HEK293T (cell line): ENCODE results near the gene S100A3.
"Not testable (repeated sequence)": the region's sequence is repeated elsewhere in the genome, so short reads cannot be mapped to it uniquely, and the experiment has no call there.

Experiments
- CTCF ChIA-PET: fragments of 350-600 bp; formaldehyde crosslinking; extraction: SDS; loops from one replicate; lab custom pipeline; 2021; ENCODE audit warnings: antibody characterized with exemption, inconsistent platforms; lab: Yijun Ruan, JAX
- POLR2A ChIA-PET: fragments of 350-600 bp; formaldehyde crosslinking; extraction: SDS; loops from one replicate; lab custom pipeline; 2020; ENCODE audit warnings: antibody characterized with exemption, inconsistent platforms; lab: Yijun Ruan, JAX
- DNase-seq: peaks from one replicate; pipeline ENCODE4 v3.0.0; 2012; ENCODE audit warnings: mixed read lengths; ENCODE audit errors: extremely low spot score
- ARNT ChIP-seq: fragments of 450-650 bp; IDR thresholded peaks from 2 replicates; pipeline ENCODE4 v1.6.1; 2017; ENCODE audit warnings: mild to moderate bottlenecking
- BHLHE40 ChIP-seq: fragments of 450-650 bp; IDR thresholded peaks from 2 replicates; pipeline ENCODE4 v1.6.1; 2016; ENCODE audit warnings: mild to moderate bottlenecking, moderate library complexity, borderline replicate concordance
- CTBP1 ChIP-seq: fragments of 450-650 bp; IDR thresholded peaks from 2 replicates; pipeline ENCODE4 v1.6.1; 2016; ENCODE audit warnings: borderline replicate concordance
- ELF4 ChIP-seq: fragments of 450-650 bp; IDR thresholded peaks from 2 replicates; pipeline ENCODE4 v1.6.1; 2017; ENCODE audit warnings: antibody characterized with exemption
- FOXA1 ChIP-seq: fragments of 450-650 bp; IDR thresholded peaks from 2 replicates; pipeline ENCODE4 v1.6.1; 2016; ENCODE audit warnings: mild to moderate bottlenecking
- FOXK2 ChIP-seq: fragments of 450-650 bp; IDR thresholded peaks from 2 replicates; pipeline ENCODE4 v1.6.1; 2016; ENCODE audit warnings: mild to moderate bottlenecking
- FOXM1 ChIP-seq: fragments of 450-650 bp; IDR thresholded peaks from 2 replicates; pipeline ENCODE4 v1.6.1; 2017; ENCODE audit warnings: mild to moderate bottlenecking, borderline replicate concordance
- HDGF ChIP-seq: fragments of 450-650 bp; IDR thresholded peaks from 2 replicates; pipeline ENCODE4 v1.6.1; 2017; ENCODE audit warnings: antibody characterized with exemption, borderline replicate concordance
- L3MBTL2 ChIP-seq: fragments of 450-650 bp; conservative IDR thresholded peaks from 2 replicates; pipeline ENCODE4 v1.6.1; 2016; ENCODE audit warnings: mild to moderate bottlenecking
- LEF1 ChIP-seq: fragments of 450-650 bp; IDR thresholded peaks from 2 replicates; pipeline ENCODE4 v1.6.1; 2017; ENCODE audit warnings: mild to moderate bottlenecking, borderline replicate concordance
- NFRKB ChIP-seq: fragments of 450-650 bp; IDR thresholded peaks from 2 replicates; pipeline ENCODE4 v1.6.1; 2016; ENCODE audit warnings: mild to moderate bottlenecking, moderate library complexity
- SP1 ChIP-seq: fragments of 450-650 bp; IDR thresholded peaks from 2 replicates; pipeline ENCODE4 v1.6.1; 2017
- SUZ12 ChIP-seq: fragments of 450-650 bp; IDR thresholded peaks from 2 replicates; pipeline ENCODE4 v1.6.1; 2016; ENCODE audit warnings: mild to moderate bottlenecking
- TARDBP ChIP-seq: fragments of 450-650 bp; IDR thresholded peaks from 2 replicates; pipeline ENCODE4 v1.6.1; 2016
- ZNF384 ChIP-seq: fragments of 450-650 bp; IDR thresholded peaks from 2 replicates; pipeline ENCODE4 v1.6.1; 2016
- TF ChIP-seq, protein P1 (sequence below): fragments of 450-650 bp; IDR thresholded peaks from 2 replicates; pipeline ENCODE4 v1.6.1; 2016

The S100A3 gene

DNA sequence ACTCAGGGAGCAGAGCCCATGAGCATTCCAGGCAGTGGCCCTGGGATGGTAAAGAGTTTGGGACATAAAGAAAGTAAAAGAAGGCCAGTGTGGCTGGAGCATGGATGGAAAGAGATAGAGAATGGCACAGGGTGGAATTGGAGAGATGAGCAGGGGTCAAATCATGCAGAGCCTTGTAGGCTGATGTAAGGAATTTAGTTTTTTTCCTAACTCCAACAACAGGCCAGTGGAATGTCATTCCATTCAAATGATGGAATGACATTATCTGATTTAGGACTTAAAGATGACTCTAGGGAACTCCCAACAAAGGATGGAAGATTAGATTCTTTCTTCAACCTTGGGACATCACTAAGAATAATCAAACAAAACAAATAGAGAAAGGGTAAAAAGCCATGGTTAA is 29.4 kb upstream of the S100A3 start:
- CTCF ChIA-PET = interaction anchor here (1.8 to 2.7 kb wide), 2 partner anchors 10 to 46 kb away, joined by 8 to 11 read pairs; no protein-coding TSS in a partner anchor
- DNase-seq = no peak
- POLR2A ChIA-PET = interaction anchor here (0.9 to 3.9 kb wide), 3 partner anchors 34 to 56 kb away, joined by 3 to 20 read pairs (median 15); partner anchors contain the start of genes CHTOP and S100A13
- TF ChIP-seq ZNF384 = no peak
- no peak for TF ChIP-seq FOXM1
- TF ChIP-seq SUZ12 = no peak

DNA sequence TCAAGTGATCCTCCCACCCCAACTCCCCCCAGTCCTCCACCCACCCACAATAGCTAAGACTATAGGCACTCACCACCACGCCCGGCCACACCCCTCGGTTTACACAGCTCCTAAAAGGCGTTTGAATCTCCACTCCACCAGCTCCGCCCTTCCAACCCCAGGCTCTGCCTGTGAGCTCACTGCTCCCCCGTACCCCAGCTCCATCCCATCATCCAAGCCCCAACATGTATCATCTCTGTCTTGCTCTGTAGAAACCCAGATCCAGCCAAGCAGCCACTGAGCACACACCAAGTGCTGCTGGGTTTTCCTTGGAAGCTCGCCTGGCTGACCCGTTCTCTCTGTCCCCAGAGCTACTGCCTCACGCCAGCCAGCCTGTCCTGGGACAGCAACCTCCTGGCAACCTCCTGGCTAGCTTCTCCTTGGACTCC is 28.6 kb upstream of the S100A3 start:
- no peak for DNase-seq
- ChIA-PET CTCF (interaction anchor here (0.7 to 2.7 kb wide), 5 partner anchors 9 to 67 kb away, joined by 8 to 12 read pairs (median 9); partner anchors contain the start of gene S100A13), POLR2A (interaction anchor here (0.9 to 3.9 kb wide), 7 partner anchors 8 to 413 kb away, joined by 3 to 20 read pairs (median 3); partner anchors contain the start of genes CHTOP, RPS27 and S100A13)
- TF ChIP-seq SUZ12 = no peak
- TF ChIP-seq FOXA1 = no peak
- TF ChIP-seq ARNT = no peak
- TF ChIP-seq BHLHE40 = no peak
- no peak for TF ChIP-seq ELF4
- no peak for TF ChIP-seq SP1
- TF ChIP-seq HDGF = no peak
- TF ChIP-seq ZNF384 = no peak
- TF ChIP-seq, protein P1, sequence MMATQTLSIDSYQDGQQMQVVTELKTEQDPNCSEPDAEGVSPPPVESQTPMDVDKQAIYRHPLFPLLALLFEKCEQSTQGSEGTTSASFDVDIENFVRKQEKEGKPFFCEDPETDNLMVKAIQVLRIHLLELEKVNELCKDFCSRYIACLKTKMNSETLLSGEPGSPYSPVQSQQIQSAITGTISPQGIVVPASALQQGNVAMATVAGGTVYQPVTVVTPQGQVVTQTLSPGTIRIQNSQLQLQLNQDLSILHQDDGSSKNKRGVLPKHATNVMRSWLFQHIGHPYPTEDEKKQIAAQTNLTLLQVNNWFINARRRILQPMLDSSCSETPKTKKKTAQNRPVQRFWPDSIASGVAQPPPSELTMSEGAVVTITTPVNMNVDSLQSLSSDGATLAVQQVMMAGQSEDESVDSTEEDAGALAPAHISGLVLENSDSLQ = no peak
- no peak for TF ChIP-seq FOXK2
- no peak for TF ChIP-seq LEF1

DNA sequence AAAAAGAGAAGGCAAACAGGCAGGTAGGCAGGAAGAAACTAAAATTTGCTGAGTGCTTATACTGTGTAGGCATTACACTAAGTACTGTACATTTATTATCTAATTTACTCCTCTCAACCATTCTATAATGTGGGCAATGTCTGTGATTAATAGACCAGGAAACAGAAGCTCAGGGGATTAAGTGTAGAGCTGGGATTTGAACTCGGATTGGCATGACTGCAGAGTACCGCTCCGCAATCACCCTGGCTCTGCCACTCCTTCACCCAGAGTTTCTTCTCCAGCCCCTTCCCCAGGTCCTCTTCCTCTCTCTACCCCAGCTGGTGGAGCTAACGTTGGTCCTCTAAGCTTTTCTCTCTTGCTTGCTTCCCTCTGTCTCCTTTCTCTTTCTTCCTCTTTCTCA is 28.1 kb upstream of the S100A3 start:
- DNase-seq = no peak
- ChIA-PET CTCF (interaction anchor here (0.7 to 2.7 kb wide), 5 partner anchors 9 to 67 kb away, joined by 8 to 12 read pairs (median 9); partner anchors contain the start of gene S100A13), POLR2A (interaction anchor here (0.9 to 3.9 kb wide), 6 partner anchors 9 to 413 kb away, joined by 3 to 20 read pairs (median 5); partner anchors contain the start of genes CHTOP, RPS27 and S100A13)
- no peak for TF ChIP-seq TARDBP
- TF ChIP-seq SUZ12 = no peak
- TF ChIP-seq ARNT = no peak
- no peak for TF ChIP-seq FOXM1
- no peak for TF ChIP-seq FOXA1
- TF ChIP-seq ZNF384 = no peak
- no peak for TF ChIP-seq HDGF
- TF ChIP-seq, protein P1 = no peak
- TF ChIP-seq LEF1 = no peak
- no peak for TF ChIP-seq CTBP1

DNA sequence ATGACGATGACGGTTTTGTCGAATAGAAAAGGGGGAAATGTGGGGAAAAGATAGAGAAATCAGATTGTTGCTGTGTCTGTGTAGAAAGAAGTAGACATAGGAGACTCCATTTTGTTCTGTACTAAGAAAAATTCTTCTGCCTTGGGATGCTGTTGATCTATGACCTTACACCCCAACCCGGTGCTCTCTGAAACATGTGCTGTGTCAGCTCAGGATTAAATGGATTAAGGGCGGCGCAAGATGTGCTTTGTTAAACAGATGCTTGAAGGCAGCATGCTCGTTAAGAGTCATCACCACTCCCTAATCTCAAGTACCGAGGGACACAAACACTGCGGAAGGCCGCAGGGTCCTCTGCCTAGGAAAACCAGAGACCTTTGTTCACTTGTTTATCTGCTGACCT is 26.4 kb upstream of the S100A3 start:
- ChIA-PET CTCF (interaction anchor here (2.6 kb wide), 1 partner anchor 65 kb away, joined by 8 read pairs; no protein-coding TSS in a partner anchor), POLR2A (interaction anchor here (3.1 to 3.9 kb wide), 2 partner anchors 52 to 59 kb away, joined by 15 to 20 read pairs; partner anchors contain the start of genes CHTOP and S100A13)
- not testable (repeated sequence) for DNase-seq

DNA sequence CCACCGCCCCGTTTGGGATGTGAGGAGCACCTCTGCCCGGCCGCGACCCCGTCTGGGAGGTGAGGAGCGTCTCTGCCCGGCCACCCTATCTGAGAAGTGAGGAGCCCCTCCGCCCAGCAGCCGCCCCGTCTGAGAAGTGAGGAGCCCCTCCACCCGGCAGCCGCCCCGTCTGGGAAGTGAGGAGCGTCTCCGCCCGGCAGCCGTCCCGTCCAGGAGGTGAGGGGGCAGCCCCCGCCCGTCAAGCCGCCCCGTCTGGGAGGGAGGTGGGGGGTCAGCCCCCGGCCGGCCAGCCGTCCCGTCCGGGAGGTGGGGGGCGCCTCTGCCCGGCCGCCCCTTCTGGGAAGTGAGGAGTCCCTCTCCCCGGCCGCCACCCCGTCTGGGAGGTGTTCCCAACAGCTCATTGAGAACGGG is 26.0 kb upstream of the S100A3 start:
- POLR2A ChIA-PET, CTCF ChIA-PET, DNase-seq: not testable (repeated sequence)

DNA sequence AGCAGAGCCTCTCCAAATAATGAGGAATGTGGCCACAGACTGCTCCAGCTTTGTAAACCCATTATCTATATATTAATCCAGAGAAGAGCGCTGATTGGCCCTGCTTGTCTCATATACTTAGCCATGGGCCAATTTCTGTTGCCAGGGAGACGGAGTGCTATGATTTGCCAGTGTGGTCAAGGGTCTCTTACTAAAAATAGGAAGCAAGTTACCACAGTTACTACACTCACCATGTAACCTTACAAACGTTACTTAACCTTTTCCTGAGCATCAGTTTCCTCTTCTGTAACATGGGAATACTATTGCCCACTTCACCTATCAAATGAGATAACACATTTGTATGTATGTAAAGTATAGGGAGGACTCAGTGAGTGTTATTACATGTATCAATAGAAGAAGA is 24.3 kb upstream of the S100A3 start:
- TF ChIP-seq LEF1 = no peak
- TF ChIP-seq ZNF384 = no peak
- TF ChIP-seq SP1 = no peak
- POLR2A ChIA-PET = interaction anchor here (1.9 kb wide), 1 partner anchor 61 kb away, joined by 11 read pairs; the partner anchor contains the start of gene CHTOP
- no peak for DNase-seq
- CTCF ChIA-PET = interaction anchor here (1.2 to 4.7 kb wide), 2 partner anchors 54 to 61 kb away, joined by 4 to 15 read pairs; partner anchors contain the start of genes CHTOP, S100A1 and S100A13

DNA sequence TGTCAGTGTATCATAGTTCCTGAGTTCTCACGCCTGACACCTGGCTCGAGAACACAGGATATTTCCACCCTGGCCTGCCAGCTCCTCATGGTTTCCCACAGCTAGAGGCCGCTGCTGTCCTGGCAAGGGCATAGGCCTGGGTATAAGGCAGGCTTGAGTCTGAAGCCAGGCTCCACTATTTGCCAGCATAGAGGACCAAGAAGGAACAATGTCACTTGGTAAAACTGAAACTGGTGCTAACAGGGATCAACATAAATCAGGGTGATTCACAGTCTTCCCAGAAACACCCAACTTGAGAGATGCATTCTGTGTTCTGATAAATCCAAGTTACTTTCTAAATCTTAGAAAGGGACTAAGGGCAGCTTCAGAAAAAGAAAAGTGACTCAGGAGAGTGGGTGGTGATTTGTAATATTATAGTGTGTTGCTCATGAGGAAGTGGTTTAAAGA is 23.5 kb upstream of the S100A3 start:
- DNase-seq = no peak
- CTCF ChIA-PET = interaction anchor here (0.6 to 5.8 kb wide), 8 partner anchors 20 to 63 kb away, joined by 3 to 60 read pairs (median 4); partner anchors contain the start of genes CHTOP, S100A1 and S100A13
- POLR2A ChIA-PET = interaction anchor here (1.1 to 1.9 kb wide), 3 partner anchors 55 to 61 kb away, joined by 4 to 13 read pairs (median 11); partner anchors contain the start of genes CHTOP and S100A13
- no peak for TF ChIP-seq ARNT
- TF ChIP-seq FOXA1 = no peak
- TF ChIP-seq FOXK2 = no peak
- TF ChIP-seq L3MBTL2 = no peak
- TF ChIP-seq ZNF384 = no peak
- no peak for TF ChIP-seq FOXM1
- TF ChIP-seq TARDBP = no peak
- TF ChIP-seq CTBP1 = no peak

DNA sequence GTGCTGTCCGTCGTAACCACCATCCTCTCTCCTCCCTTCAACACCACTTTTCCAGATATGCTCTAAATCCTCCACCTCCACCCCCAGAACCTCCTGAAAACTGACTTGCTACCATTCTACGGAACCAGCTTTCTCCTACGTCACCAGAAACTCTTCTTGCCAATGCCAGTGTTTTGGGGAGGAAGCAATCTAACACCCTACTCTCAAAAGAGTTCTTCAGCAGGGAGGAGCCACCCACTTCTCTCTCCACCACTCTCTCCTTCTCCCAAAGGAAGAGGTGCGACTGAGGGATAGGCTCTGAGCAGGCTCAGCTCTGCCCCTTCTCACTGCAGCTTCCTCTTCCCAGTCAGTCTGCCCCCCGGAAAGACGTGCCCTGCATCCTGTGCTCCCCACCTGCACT is 22.6 kb upstream of the S100A3 start:
- DNase-seq = no peak
- ChIA-PET CTCF (interaction anchor here (0.6 to 5.8 kb wide), 6 partner anchors 21 to 61 kb away, joined by 3 to 60 read pairs (median 6); partner anchors contain the start of genes S100A1 and S100A13), POLR2A (interaction anchor here (1.1 to 1.9 kb wide), 3 partner anchors 55 to 62 kb away, joined by 4 to 13 read pairs (median 11); partner anchors contain the start of genes CHTOP and S100A13)
- TF ChIP-seq ZNF384 (no peak), FOXK2 (no peak), TARDBP (no peak), L3MBTL2 (no peak), NFRKB (no peak), BHLHE40 (no peak)
- TF ChIP-seq, protein P1 = no peak
